Caco-2 (cell line): ENCODE results near the gene EPPIN. TPM values are rescaled to one million over a fixed set of nuclear protein-coding genes. Genes with fewer than 3 reads are reported as not detected.

Source experiments
- BruUV-seq: library from RNA; stranded (reverse); fragments of 400-500 nt; replicated peaks from 2 replicates; lab custom pipeline; 2021; lab: Mats Ljungman, UMichigan
- CTCF ChIA-PET: fragments of 300-600 bp; sonication (Branson Sonifier 250); formaldehyde crosslinking; loops from one replicate; lab custom pipeline; 2022; ENCODE audit warnings: antibody characterized with exemption; lab: Charles Lee
- POLR2A ChIA-PET: fragments of 300-600 bp; sonication (Branson Sonifier 250); formaldehyde crosslinking; loops from one replicate; lab custom pipeline; 2022; ENCODE audit warnings: antibody characterized with exemption; lab: Charles Lee
- DNase-seq, 2 experiments: peaks; one replicate each; pipeline versions ENCODE4 v3.0.0 to v3.0.0-alpha.2; 2020 to 2022
- H3K27me3 ChIP-seq: replicated peaks from 2 replicates; pipeline ENCODE4 v1.6.0; 2011; ENCODE audit warnings: low read length; ENCODE audit not compliant: control insufficient read depth, insufficient read depth
- H3K36me3 ChIP-seq: 2 replicates; pipeline ENCODE4 v1.5.1; 2011; ENCODE audit warnings: low read length; ENCODE audit not compliant: control insufficient read depth, insufficient read depth
- H3K4me1 ChIP-seq: fragments of 250-450 bp; sonication (Bioruptor Pico); 2 replicates; pipeline ENCODE4 v1.5.1; 2020; ENCODE audit warnings: mild to moderate bottlenecking
- H3K4me3 ChIP-seq: 2 replicates; pipeline ENCODE4 v1.5.1; 2011; ENCODE audit warnings: low read depth, mild to moderate bottlenecking, control low read depth, low read length
- H3K9me3 ChIP-seq: fragments of 250-450 bp; sonication (Bioruptor Pico); 2 replicates; pipeline ENCODE4 v1.5.1; 2020; ENCODE audit warnings: mild to moderate bottlenecking, moderate library complexity
- H3K27ac Mint-ChIP-seq: one replicate; pipeline ENCODE4 v1.8.0; 2022; ENCODE audit warnings: mixed read lengths; ENCODE audit not compliant: unreplicated experiment
- H3K27me3 Mint-ChIP-seq: one replicate; pipeline ENCODE4 v1.8.0; 2022; ENCODE audit warnings: mixed read lengths; ENCODE audit not compliant: insufficient read depth, unreplicated experiment
- H3K36me3 Mint-ChIP-seq: one replicate; pipeline ENCODE4 v1.8.0; 2022; ENCODE audit warnings: mild to moderate bottlenecking, mixed read lengths; ENCODE audit not compliant: insufficient read depth, unreplicated experiment
- H3K4me1 Mint-ChIP-seq: one replicate; pipeline ENCODE4 v1.8.0; 2022; ENCODE audit warnings: low read depth, mixed read lengths; ENCODE audit not compliant: unreplicated experiment
- H3K4me3 Mint-ChIP-seq: one replicate; pipeline ENCODE4 v1.8.0; 2022; ENCODE audit warnings: mild to moderate bottlenecking, moderate library complexity, mixed read lengths; ENCODE audit not compliant: unreplicated experiment
- H3K9me3 Mint-ChIP-seq: one replicate; pipeline ENCODE4 v1.8.0; 2022; ENCODE audit warnings: mixed read lengths; ENCODE audit not compliant: unreplicated experiment
- CTCF ChIP-seq, 2 experiments: fragments of 200-600 bp in 1 of 2; IDR thresholded peaks; 1 replicate in 1 of 2; 2 replicates in 1 of 2; pipeline versions ENCODE4 v1.5.1 to v1.8.0; 2011 to 2022; ENCODE audit warnings: antibody characterized with exemption in 1 of 2, control low read depth in 1 of 2, inconsistent platforms in 1 of 2, low read depth in 1 of 2, low read length in 1 of 2, mild to moderate bottlenecking in 1 of 2, moderate library complexity in 1 of 2; ENCODE audit not compliant: insufficient read depth in 1 of 2, severe bottlenecking in 1 of 2, unreplicated experiment in 1 of 2
- intact Hi-C: fragments of 100-400 bp; cut with micrococcal nuclease; formaldehyde crosslinking; loops from one replicate; pipeline ENCODE4 v1.10.0; 2022; ENCODE audit not compliant: unreplicated experiment
- total RNA-seq: library from RNA; stranded (reverse); gene quantifications from 2 replicates; pipeline ENCODE4 v1.2.3, GENCODE V29; 2022

The EPPIN gene
- total RNA-seq, 1 experiment from 2014 or later: not detected

GRCh38 chr20:45502561-45502960, 44.6 kb downstream of the EPPIN start:
- BruUV-seq: no TSS peak
- Histone ChIP-seq H3K9me3 (peaks cover 2% of the 10 kb centered on the region), H3K36me3 (no peaks in the 10 kb centered on the region), H3K27me3 (no peaks in the 10 kb centered on the region; the same call in 1 of the 2 replicates), H3K4me3 (no peak overlapping the region), H3K4me1 (no peaks in the 10 kb centered on the region; the same call in 1 of the 2 replicates)
- H3K36me3 Mint-ChIP-seq: no peaks in the 10 kb centered on the region
- peaks cover 5% of the 10 kb centered on the region for H3K4me1 Mint-ChIP-seq
- no peak for TF ChIP-seq CTCF (IDR thresholded peaks at IDR 0.05; ENCODE audit: insufficient read depth in 1 of 2, low read depth in 1 of 2, low read length in 1 of 2, severe bottlenecking in 1 of 2, unreplicated experiment in 1 of 2)
- H3K4me3 Mint-ChIP-seq: no peak overlapping the region
- DNase-seq: peak in 1 of 2 experiments; percentile 3
- ChIA-PET POLR2A (no interaction called here), CTCF (interaction anchor here (1.2 kb wide), 1 partner anchor 268 kb away, joined by 3 read pairs; no protein-coding TSS in a partner anchor)
- H3K9me3 Mint-ChIP-seq: no peaks in the 10 kb centered on the region
- no peak overlapping the region for H3K27ac Mint-ChIP-seq
- peaks cover 18% of the 10 kb centered on the region for H3K27me3 Mint-ChIP-seq
- intact Hi-C loops: no loop called here

GRCh38 chr20:45501600-45501999, 45.6 kb downstream of the EPPIN start:
- Mint-ChIP-seq H3K27ac (no peak overlapping the region), H3K27me3 (peaks cover 22% of the 10 kb centered on the region), H3K9me3 (no peaks in the 10 kb centered on the region), H3K36me3 (no peaks in the 10 kb centered on the region), H3K4me1 (peaks cover 5% of the 10 kb centered on the region), H3K4me3 (no peak overlapping the region)
- intact Hi-C loops: no loop called here
- DNase-seq: peak in 1 of 2 experiments; percentile 3
- Histone ChIP-seq H3K9me3 (no peaks in the 10 kb centered on the region), H3K36me3 (no peaks in the 10 kb centered on the region), H3K4me1 (no peaks in the 10 kb centered on the region; the same call in 1 of the 2 replicates), H3K4me3 (no peak overlapping the region), H3K27me3 (no peaks in the 10 kb centered on the region; the same call in none of the 2 replicates)
- no peak for TF ChIP-seq CTCF (IDR thresholded peaks at IDR 0.05; ENCODE audit: insufficient read depth in 1 of 2, low read depth in 1 of 2, low read length in 1 of 2, severe bottlenecking in 1 of 2, unreplicated experiment in 1 of 2)
- CTCF ChIA-PET: no interaction called here
- BruUV-seq: no TSS peak
- POLR2A ChIA-PET: no interaction called here

- H3K27ac Mint-ChIP-seq: no peak overlapping the region
- no peaks in the 10 kb centered on the region for H3K36me3 Mint-ChIP-seq
- no TSS peak for BruUV-seq
- Histone ChIP-seq H3K4me1 (no peaks in the 10 kb centered on the region), H3K36me3 (no peaks in the 10 kb centered on the region), H3K27me3 (no peaks in the 10 kb centered on the region; the same call in none of the 2 replicates), H3K4me3 (no peak overlapping the region), H3K9me3 (no peaks in the 10 kb centered on the region)
- POLR2A ChIA-PET: no interaction called here
- H3K27me3 Mint-ChIP-seq: peaks cover 31% of the 10 kb centered on the region
- DNase-seq: peak; percentile 52 to 66
- no peaks in the 10 kb centered on the region for H3K9me3 Mint-ChIP-seq
- peaks cover 5% of the 10 kb centered on the region for H3K4me1 Mint-ChIP-seq
- H3K4me3 Mint-ChIP-seq: no peak overlapping the region
- CTCF ChIA-PET: interaction anchor here (0.6 kb wide), 1 partner anchor 10 kb away, joined by 4 read pairs; no protein-coding TSS in a partner anchor
- intact Hi-C loops: no loop called here
- TF ChIP-seq CTCF (IDR thresholded peaks at IDR 0.05; ENCODE audit: insufficient read depth in 1 of 2, low read depth in 1 of 2, low read length in 1 of 2, severe bottlenecking in 1 of 2, unreplicated experiment in 1 of 2): no peak
Observed at GRCh38 chr20:45500022-45500421, 47.2 kb downstream of the EPPIN start.
